HTR-8/SVneo (cell line): ENCODE results near the gene ZBTB37.
"Not testable (repeated sequence)": the region's sequence is repeated elsewhere in the genome, so short reads cannot be mapped to it uniquely, and the experiment has no call there.

ENCODE experiments used
- DNase-seq: peaks from one replicate; pipeline ENCODE4 v3.0.0; 2011; ENCODE audit warnings: low spot score, mixed read lengths; ENCODE audit not compliant: insufficient read length
- FAIRE-seq: peaks from 2 replicates; lab custom pipeline; 2011; peaks lifted over from hg19 to GRCh38; lab: Jason Lieb, UNC

ZBTB37 gene

GRCh38 chr1:173864179-173864867 is 3.9 kb upstream of the ZBTB37 start:
- FAIRE-seq, result no peak

GRCh38 chr1:173865468-173866164 is 2.6 kb upstream of the ZBTB37 start:
- DNase-seq (no peak), FAIRE-seq (no peak)

More at GRCh38 chr1:173864179-173864867, 3.9 kb upstream of the ZBTB37 start:
- no peak for DNase-seq

GRCh38 chr1:173866413-173867115 is 1.6 kb upstream of the ZBTB37 start:
- DNase-seq (no peak), FAIRE-seq (no peak)

- no peak for FAIRE-seq
- DNase-seq, result no peak
Measured at GRCh38 chr1:173867141-173867752, 933 bp upstream of the ZBTB37 start.

- peak; percentile 97 for FAIRE-seq
- peak; percentile 96 for DNase-seq
Measured at GRCh38 chr1:173867753-173868265, 371 bp upstream of the ZBTB37 start, which contains the start of gene GAS5. TSS of gene GAS5 (minus strand) at chr1:173867989.

- FAIRE-seq (no peak), DNase-seq (no peak)
Measured at GRCh38 chr1:173869021-173869359, 810 bp downstream of the ZBTB37 start.

GRCh38 chr1:173870252-173871075 is 2.3 kb downstream of the ZBTB37 start:
- FAIRE-seq, result no peak

GRCh38 chr1:173871091-173871490 is 2.9 kb downstream of the ZBTB37 start:
- no peak for FAIRE-seq

More at GRCh38 chr1:173870252-173871075, 2.3 kb downstream of the ZBTB37 start:
- DNase-seq, result no peak

GRCh38 chr1:173871500-173871899 is 3.3 kb downstream of the ZBTB37 start:
- DNase-seq (no peak), FAIRE-seq (no peak)

More at GRCh38 chr1:173871091-173871490, 2.9 kb downstream of the ZBTB37 start:
- DNase-seq, result no peak

- DNase-seq (no peak), FAIRE-seq (no peak)
Measured at GRCh38 chr1:173876732-173877131, 8.6 kb downstream of the ZBTB37 start.

- DNase-seq (no peak), FAIRE-seq (no peak)
Measured at GRCh38 chr1:173878251-173878650, 10.1 kb downstream of the ZBTB37 start.

GRCh38 chr1:173881117-173881516 is 12.9 kb downstream of the ZBTB37 start:
- DNase-seq, FAIRE-seq: not testable (repeated sequence)

- DNase-seq, result no peak
- peak; percentile 28 for FAIRE-seq
Measured at GRCh38 chr1:173884701-173885100, 16.5 kb downstream of the ZBTB37 start.

GRCh38 chr1:173886746-173887611 is 18.8 kb downstream of the ZBTB37 start:
- DNase-seq, result no peak
- no peak for FAIRE-seq

GRCh38 chr1:173887627-173888026 is 19.4 kb downstream of the ZBTB37 start:
- DNase-seq (no peak), FAIRE-seq (no peak)

- no peak for DNase-seq
- no peak for FAIRE-seq
Measured at GRCh38 chr1:173888749-173889148, 20.6 kb downstream of the ZBTB37 start.

- no peak for FAIRE-seq
- DNase-seq, result no peak
Measured at GRCh38 chr1:173889885-173890284, 21.7 kb downstream of the ZBTB37 start.

GRCh38 chr1:173893611-173894010 is 25.4 kb downstream of the ZBTB37 start:
- DNase-seq, result no peak
- FAIRE-seq, result no peak

GRCh38 chr1:173894189-173894588 is 26.0 kb downstream of the ZBTB37 start:
- DNase-seq (no peak), FAIRE-seq (no peak)
